HuH-7 (cell line): ENCODE results near the gene AREL1.

Source experiments
- DNase-seq: peaks from one replicate; pipeline ENCODE4 v3.0.0; 2011; ENCODE audit warnings: low spot score

AREL1 gene

DNA sequence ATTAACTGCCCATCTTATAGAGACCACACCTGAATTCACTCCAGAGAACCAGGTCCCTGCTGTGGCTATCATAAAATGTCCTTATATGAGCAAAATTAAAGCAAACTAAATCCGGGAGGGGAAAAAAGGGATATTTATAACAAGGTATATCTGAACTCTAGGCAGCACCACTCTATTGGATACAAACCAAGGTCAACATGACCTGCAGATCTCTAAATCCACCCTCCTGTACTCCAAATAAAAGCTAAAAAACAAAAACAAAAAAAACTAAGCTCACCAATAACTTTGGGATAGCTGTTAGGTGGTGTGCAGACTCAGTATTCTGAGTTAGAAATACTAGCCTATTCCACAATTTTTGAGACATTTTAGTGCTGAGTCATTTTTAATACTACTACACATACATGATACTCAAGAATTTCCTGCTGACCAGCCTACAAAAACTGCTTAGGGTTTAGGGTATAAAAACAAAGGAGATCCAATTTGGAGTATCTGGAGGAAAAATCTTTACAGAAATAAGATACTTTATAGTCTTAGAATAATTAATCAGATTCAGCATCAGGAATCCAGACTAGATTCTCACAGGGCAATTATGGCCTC lies 54.2 kb downstream of the AREL1 start:
- no peak for DNase-seq

- DNase-seq = no peak
These were observed 55.9 kb downstream of the AREL1 start for GRCh38 chr14:74656964-74657363.

DNA sequence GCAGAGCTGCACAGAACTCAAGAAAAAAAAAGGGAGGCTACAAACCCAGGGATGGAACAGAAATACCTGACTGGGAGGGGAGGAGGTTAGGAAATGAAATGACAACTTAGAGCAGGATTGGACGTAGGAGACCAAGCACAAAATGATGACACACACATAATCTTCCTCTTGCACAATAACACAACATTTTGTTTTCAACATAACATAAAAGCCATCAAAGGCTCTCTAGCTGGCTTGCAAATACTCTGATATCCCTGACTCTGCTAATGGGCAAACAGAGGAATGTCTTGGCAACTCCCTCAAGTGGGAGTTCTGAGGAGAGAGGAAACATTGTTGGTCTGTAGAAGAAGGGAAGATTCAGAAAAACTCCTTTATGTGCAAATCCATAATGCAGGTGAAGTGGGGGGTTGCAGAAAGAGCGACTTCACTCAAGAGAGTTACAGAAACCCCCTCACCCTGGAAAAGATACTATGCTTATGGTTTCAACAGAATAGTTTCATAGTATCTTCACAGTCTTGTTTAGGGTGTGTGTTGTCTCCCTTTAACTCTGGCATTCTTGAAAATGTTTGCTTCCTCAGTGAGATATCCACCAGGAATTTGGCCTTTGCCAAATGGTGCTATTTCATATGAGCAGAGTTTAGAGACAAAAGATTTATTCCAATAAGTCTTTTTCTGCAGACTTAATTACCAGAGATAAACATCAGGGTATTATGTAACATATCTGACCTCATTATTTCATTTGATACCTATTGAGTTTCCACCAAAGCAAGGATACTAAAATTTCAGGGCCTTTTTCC lies 57.1 kb downstream of the AREL1 start:
- DNase-seq = no peak

- DNase-seq = no peak
These were observed 57.9 kb downstream of the AREL1 start for GRCh38 chr14:74654931-74655330.

DNA sequence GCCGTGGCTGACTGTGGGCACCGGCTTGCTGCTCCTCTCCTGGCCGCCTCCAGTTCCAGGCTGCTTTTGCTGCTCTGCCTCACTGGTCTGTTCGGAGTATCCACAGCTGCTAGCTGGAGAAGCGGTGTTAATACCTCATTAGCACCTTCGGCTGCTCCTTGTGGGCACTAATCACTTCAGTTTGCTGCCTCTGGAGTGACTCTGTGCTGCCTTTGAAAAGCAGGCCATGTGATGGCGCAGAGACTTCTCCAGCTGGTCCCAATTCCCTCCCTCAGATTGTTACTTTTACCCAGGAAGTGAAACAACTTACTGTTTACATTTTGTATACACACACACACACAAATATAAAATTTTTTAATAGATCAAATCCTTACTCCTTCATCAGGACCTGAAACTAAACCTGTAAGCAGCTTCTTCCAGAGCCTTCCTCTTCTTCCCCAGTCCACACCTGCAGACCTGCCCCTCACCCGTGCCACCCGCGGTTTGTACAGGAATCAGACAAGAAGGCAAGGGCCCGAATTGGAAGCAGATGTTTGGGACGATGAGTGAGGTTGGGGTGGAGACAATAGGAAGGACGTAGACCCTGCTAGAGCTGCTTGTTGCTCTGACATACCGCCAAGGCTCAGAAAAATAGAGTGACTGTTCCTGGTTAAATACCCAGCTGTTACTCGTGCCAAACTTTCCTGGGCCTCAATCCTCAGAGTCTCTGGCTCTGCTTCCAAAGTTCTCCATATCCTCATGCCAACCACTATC lies 59.3 kb downstream of the AREL1 start:
- no peak for DNase-seq

GRCh38 chr14:74652541-74652940 lies 60.3 kb downstream of the AREL1 start:
- no peak for DNase-seq

- no peak for DNase-seq
These were observed 61.8 kb downstream of the AREL1 start for GRCh38 chr14:74650927-74651686.

DNA sequence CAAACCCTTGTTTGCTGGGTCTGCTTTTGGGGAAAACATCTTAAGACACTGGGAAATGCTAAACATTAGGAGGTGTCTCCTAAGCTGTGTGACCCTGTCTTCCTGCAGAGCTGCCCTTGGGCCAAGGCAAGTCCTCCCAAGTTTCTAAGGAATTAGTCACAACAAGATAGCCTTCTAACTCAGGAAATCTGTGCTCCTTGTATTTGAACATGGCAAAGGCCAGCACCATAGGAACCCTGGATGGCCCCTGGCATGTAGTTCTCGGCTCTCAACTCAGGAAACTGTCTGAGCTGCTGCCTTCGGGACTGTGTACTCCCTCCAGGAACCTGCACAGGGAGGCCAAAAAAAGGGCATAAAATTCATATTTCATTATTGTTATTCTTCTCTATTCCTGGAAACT lies 63.2 kb downstream of the AREL1 start:
- no peak for DNase-seq

- no peak for DNase-seq
These were observed 63.7 kb downstream of the AREL1 start for GRCh38 chr14:74649167-74649566.

DNA sequence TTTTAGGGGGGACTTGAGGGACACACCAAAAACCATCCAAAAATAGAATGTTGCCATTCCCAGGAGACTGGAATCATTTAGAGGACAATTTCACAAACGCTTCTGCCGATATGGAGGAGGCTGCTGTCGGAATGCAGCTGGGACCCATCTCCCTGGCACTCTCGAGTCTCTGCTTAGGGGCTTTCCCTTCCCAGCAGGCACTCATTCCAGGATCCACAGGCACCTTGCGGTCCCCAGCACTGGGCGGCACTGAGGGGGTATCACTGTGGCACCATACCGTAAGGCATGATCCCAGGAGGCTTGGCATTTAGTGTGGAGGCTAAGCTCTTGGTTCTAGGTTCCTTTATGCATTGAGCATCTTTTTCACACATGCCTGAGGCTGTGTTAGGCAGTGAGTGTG lies 64.3 kb downstream of the AREL1 start:
- no peak for DNase-seq

DNA sequence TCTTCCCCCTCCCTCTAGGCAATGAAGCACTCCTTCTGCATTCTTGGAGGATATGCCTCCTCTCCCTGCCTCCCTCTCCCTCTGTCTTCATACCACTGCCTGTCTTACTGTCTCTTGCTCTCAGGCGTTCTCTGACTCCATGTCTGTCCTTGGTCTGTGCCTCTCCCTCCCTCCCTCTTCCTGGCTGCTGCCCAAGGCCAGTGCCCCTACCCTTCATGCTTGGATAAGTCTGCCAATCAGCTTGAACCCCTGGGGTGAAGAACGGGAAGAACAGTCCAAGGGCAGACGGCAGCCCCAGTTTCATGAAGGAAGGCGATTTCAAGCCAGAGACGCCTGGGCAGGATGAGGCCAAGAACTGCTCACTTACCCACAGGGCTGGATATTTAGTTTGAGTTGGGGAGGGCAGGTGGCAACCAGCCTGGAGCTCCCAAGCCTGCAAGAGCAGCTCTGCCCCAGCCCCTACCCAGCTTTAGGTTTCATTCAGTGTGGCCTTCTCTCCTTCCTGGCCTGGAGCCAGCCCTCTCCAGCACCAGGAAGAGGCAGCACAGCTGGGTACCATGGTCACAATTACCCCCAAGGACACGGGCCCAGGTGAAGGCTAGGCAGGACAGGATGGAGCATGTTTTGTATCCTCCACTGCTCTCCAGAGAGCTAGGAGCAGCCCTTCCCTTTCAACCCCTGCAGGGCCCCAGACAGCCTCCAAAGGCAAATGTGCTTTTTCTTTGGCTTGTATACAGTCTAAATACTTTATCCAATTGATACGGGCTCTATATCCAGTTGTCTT lies 65.0 kb downstream of the AREL1 start:
- no peak for DNase-seq

GRCh38 chr14:74647061-74647677 lies 65.7 kb downstream of the AREL1 start:
- no peak for DNase-seq

DNA sequence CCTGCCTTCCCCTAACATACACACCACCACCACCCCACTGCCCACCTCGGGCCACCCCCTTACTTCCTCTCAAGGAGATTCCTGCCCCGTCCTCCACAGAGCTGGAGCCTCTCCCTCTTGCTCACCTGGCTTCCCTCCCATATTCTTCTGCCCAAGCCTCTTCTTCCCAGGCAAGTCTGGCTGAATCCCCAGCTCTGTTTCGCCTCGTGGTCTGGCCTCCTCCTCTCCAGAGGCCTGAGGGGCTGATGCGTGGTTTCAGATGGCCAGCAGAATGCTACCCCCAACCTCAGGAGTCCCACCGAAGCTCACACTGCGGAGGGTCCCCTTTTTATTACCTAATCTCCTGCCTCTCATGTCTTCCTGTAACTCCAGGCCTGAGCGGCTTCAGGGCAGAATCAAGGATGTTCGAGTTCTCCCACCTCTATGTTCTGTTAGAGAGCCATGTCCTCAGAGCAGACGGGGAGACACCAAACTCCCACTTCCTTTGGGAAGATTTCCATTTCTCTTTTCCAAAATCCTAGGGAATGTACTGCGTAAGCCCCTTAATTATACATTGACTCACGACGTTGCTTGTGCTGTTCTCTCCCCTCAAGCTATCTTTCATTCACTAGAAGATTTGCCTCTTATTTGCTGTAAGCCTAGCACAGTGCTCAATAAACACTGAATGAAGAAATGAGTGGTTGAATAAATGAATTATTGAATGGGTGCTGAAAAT lies 67.0 kb downstream of the AREL1 start:
- no peak for DNase-seq

DNA sequence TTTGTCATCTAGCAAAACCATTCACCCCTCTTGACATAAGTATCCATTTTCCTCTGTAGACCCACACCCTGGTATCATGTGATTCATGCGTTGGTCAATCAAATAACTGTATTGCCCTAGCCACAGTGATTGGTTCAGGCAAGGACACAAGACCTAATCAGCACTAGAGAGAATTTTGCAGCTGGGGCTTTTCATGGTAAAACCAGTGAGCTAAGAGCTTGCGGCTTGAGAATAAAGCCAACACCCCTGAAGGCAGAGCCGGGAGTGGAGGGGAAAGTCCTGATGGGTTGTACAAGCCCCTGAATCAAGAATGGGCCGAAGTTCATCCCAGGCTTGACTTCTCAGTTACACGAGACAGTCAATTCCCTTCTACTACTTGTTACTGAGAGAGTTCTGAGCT lies 67.6 kb downstream of the AREL1 start:
- DNase-seq = no peak

DNA sequence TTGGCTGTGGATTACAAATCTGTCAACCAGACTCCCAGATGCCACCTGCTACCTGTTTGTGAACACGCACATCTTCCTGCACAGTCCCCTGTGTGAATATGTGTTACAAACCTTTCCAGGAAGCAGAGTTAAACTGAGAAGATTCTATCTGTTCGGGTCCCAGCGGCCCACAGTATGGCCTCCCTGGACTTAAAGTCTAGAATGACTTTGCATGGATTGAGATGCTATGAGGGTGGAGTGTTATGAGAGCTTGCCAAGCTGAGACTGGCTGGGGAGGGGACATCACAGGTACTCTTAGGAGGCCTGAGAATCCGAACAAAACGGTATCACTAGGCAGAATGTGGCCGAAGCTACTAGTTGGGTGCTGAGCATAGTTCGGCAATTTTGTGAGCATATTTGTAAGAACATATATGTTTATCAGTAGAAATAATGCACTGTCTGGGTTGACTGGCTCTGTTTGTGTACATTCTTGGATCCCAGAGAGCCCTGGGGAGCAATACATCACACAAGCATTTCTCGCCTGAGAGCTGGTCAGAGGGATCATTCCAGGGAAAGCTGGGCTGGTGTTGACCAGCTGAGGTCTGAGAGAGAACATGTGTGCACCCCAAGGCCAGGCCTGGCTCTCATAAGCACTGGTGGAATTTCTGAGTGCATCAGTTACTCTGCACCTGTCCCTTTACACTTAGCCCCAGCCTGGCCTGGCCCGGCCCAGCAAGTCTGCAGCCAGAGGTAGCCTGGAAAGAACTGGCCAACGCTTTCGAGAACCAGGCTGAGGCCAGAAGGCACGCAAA lies 71.1 kb downstream of the AREL1 start:
- DNase-seq = no peak

DNA sequence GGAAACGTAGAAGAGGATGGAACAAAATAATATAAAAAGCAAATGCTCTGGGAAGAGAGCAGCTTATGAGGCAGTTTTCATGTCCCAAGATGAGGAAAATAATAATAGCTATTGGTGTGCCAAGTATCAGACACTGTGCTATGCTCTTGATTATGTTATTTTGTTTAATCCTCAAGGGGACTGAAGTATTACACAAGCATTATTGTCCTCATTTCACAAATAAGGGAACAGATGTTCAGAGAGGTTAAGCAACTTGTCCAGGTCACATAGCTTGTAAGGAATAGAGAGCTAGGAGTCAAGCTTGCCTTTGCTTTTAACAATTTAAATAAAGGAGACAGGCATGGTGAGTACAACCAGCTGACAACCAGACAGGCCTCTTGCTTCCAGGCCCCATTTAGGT lies 73.9 kb downstream of the AREL1 start:
- no peak for DNase-seq

DNA sequence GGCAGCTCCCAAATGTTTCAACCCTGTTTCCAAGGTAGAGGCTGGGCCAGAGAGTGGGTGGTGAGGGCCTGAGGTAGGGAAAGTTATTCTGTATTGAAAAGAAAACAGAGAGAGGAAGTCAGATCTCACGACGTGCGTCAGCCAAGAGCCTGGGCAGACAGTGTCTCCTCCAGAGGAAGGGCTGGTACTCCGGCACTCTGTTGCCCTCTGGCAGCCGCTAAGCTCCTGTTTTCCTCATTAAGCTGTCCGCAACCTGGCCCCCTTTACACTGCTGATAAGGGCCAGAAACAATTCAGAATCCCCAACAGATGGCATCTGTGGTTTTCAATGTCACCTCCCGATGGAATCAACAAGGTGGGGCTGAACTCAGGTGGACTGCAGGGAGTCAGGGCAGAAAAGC lies 74.8 kb downstream of the AREL1 start:
- DNase-seq = no peak

GRCh38 chr14:74637178-74637550 lies 75.7 kb downstream of the AREL1 start:
- no peak for DNase-seq

- DNase-seq = no peak
These were observed 76.3 kb downstream of the AREL1 start for GRCh38 chr14:74636424-74637177.
